AG04449 (cell line): ENCODE results near the gene PLPP3.
A peak's percentile ranks its signal among the peaks of the same experiment; 100 is the strongest.

Experiments used
- CTCF ChIA-PET: fragments of 350-600 bp; formaldehyde crosslinking; extraction: SDS; loops from one replicate; lab custom pipeline; 2021; ENCODE audit warnings: antibody characterized with exemption; lab: Yijun Ruan, JAX
- POLR2A ChIA-PET: fragments of 400-600, 350-600 bp; formaldehyde crosslinking; extraction: SDS; loops from one replicate; lab custom pipeline; 2020; ENCODE audit warnings: antibody characterized with exemption, inconsistent platforms; lab: Yijun Ruan, JAX
- DNase-seq: peaks from one replicate; pipeline ENCODE4 v3.0.0-alpha.2; 2010; ENCODE audit warnings: low read depth, low spot score
- H3K4me3 ChIP-seq: 2 replicates; pipeline ENCODE4 v1.5.1; 2011; ENCODE audit warnings: low read depth, mild to moderate bottlenecking, control low read depth, low read length
- TF ChIP-seq, protein P1 (sequence below): IDR thresholded peaks from one replicate; pipeline ENCODE4 v1.5.1; 2011; ENCODE audit warnings: mild to moderate bottlenecking, moderate library complexity, low read length, control low read depth, inconsistent platforms; ENCODE audit not compliant: insufficient read depth; ENCODE audit errors: missing control alignments

The PLPP3 gene

GRCh38 chr1:56481140-56481694 lies 98.1 kb downstream of the PLPP3 start:
- POLR2A ChIA-PET: no interaction called here
- DNase-seq: no peak
- H3K4me3 ChIP-seq: no peak overlapping the region
- TF ChIP-seq, protein P1, sequence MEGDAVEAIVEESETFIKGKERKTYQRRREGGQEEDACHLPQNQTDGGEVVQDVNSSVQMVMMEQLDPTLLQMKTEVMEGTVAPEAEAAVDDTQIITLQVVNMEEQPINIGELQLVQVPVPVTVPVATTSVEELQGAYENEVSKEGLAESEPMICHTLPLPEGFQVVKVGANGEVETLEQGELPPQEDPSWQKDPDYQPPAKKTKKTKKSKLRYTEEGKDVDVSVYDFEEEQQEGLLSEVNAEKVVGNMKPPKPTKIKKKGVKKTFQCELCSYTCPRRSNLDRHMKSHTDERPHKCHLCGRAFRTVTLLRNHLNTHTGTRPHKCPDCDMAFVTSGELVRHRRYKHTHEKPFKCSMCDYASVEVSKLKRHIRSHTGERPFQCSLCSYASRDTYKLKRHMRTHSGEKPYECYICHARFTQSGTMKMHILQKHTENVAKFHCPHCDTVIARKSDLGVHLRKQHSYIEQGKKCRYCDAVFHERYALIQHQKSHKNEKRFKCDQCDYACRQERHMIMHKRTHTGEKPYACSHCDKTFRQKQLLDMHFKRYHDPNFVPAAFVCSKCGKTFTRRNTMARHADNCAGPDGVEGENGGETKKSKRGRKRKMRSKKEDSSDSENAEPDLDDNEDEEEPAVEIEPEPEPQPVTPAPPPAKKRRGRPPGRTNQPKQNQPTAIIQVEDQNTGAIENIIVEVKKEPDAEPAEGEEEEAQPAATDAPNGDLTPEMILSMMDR: no peak
- CTCF ChIA-PET: interaction anchor here (0.7 kb wide), 1 partner anchor 43 kb away, joined by 3 read pairs; no protein-coding TSS in a partner anchor

GRCh38 chr1:56478734-56479133 lies 100.6 kb downstream of the PLPP3 start:
- POLR2A ChIA-PET: no interaction called here
- CTCF ChIA-PET: interaction anchor here (1.1 kb wide), 2 partner anchors 12 to 23 kb away, joined by 3 to 4 read pairs; no protein-coding TSS in a partner anchor
- no peak for DNase-seq
- TF ChIP-seq, protein P1: no peak
- H3K4me3 ChIP-seq: no peak overlapping the region

- TF ChIP-seq, protein P1: no peak
- POLR2A ChIA-PET: interaction anchor here (0.8 kb wide), 1 partner anchor 102 kb away, joined by 3 read pairs; the partner anchor contains the start of gene PLPP3
- CTCF ChIA-PET: interaction anchor here (0.5 kb wide), 1 partner anchor 102 kb away, joined by 3 read pairs; no protein-coding TSS in a partner anchor
- peak overlapping the region; percentile 57 for H3K4me3 ChIP-seq
- DNase-seq: no peak
Measured at GRCh38 chr1:56477164-56478111, 101.9 kb downstream of the PLPP3 start.

- TF ChIP-seq, protein P1: no peak
- no peak overlapping the region for H3K4me3 ChIP-seq
- CTCF ChIA-PET: no interaction called here
- DNase-seq: no peak
- POLR2A ChIA-PET: no interaction called here
Measured at GRCh38 chr1:56473582-56474270, 105.6 kb downstream of the PLPP3 start.

GRCh38 chr1:56472860-56473259 lies 106.5 kb downstream of the PLPP3 start:
- no peak for DNase-seq
- no peak overlapping the region for H3K4me3 ChIP-seq
- TF ChIP-seq, protein P1: no peak
- ChIA-PET POLR2A (no interaction called here), CTCF (no interaction called here)
